BLaER1 (cell line): ENCODE results near the gene R3HCC1L.

Source experiments
- H3K27ac ChIP-seq: shearing (Covaris generic); formaldehyde crosslinking; 2 replicates; pipeline ENCODE4 v1.8.1; 2022
- H3K27me3 ChIP-seq: shearing (Covaris generic); formaldehyde crosslinking; 2 replicates; pipeline ENCODE4 v1.8.1; 2022
- H3K36me3 ChIP-seq: shearing (Covaris generic); formaldehyde crosslinking; 2 replicates; pipeline ENCODE4 v1.8.1; 2022
- H3K4me1 ChIP-seq: shearing (Covaris generic); formaldehyde crosslinking; 2 replicates; pipeline ENCODE4 v1.8.1; 2022
- H3K4me2 ChIP-seq: shearing (Covaris generic); formaldehyde crosslinking; 2 replicates; pipeline ENCODE4 v1.8.1; 2022
- H3K4me3 ChIP-seq: shearing (Covaris generic); formaldehyde crosslinking; 2 replicates; pipeline ENCODE4 v1.8.1; 2022
- H3K9ac ChIP-seq: shearing (Covaris generic); formaldehyde crosslinking; 2 replicates; pipeline ENCODE4 v1.8.1; 2022
- H3K9me3 ChIP-seq: shearing (Covaris generic); formaldehyde crosslinking; 2 replicates; pipeline ENCODE4 v1.8.1; 2022
- H4K20me1 ChIP-seq: shearing (Covaris generic); formaldehyde crosslinking; 2 replicates; pipeline ENCODE4 v1.8.1; 2022
- Cebpa-rat ChIP-seq: shearing (Covaris generic); IDR thresholded peaks from 2 replicates; pipeline ENCODE4 v1.8.1; 2022

R3HCC1L gene

GRCh38 chr10:98098247-98098646 lies 36.2 kb upstream of the R3HCC1L start:
- Histone ChIP-seq H3K36me3 (no peaks in the 10 kb centered on the region), H3K9me3 (no peaks in the 10 kb centered on the region), H3K27ac (no peak overlapping the region), H3K27me3 (no peaks in the 10 kb centered on the region), H4K20me1 (no peaks in the 10 kb centered on the region), H3K4me2 (no peak overlapping the region), H3K9ac (no peak overlapping the region), H3K4me1 (peaks cover 5% of the 10 kb centered on the region), H3K4me3 (no peak overlapping the region)
- no peak for TF ChIP-seq Cebpa-rat

- H3K9ac ChIP-seq, result no peak overlapping the region
- peak overlapping the region; percentile 6; the same call in 1 of the 2 replicates for H3K4me2 ChIP-seq
- no peak overlapping the region for H3K4me3 ChIP-seq
- H3K27ac ChIP-seq, result no peak overlapping the region
- no peaks in the 10 kb centered on the region for H3K27me3 ChIP-seq
- TF ChIP-seq Cebpa-rat, result no peak
- peaks cover 5% of the 10 kb centered on the region for H3K4me1 ChIP-seq
- no peaks in the 10 kb centered on the region for H3K36me3 ChIP-seq
- no peaks in the 10 kb centered on the region for H3K9me3 ChIP-seq
- H4K20me1 ChIP-seq, result no peaks in the 10 kb centered on the region
Observed at GRCh38 chr10:98100476-98100875, 34.0 kb upstream of the R3HCC1L start.

- Histone ChIP-seq H3K4me2 (no peak overlapping the region), H3K27me3 (no peaks in the 10 kb centered on the region), H3K9ac (no peak overlapping the region)
Observed at GRCh38 chr10:98101366-98101765, 33.1 kb upstream of the R3HCC1L start.

GRCh38 chr10:98104125-98104524 lies 30.3 kb upstream of the R3HCC1L start:
- Histone ChIP-seq H3K4me2 (no peak overlapping the region), H3K27me3 (no peaks in the 10 kb centered on the region), H3K9me3 (peaks cover 9% of the 10 kb centered on the region), H3K36me3 (no peaks in the 10 kb centered on the region), H4K20me1 (no peaks in the 10 kb centered on the region), H3K27ac (no peak overlapping the region), H3K4me1 (peaks cover 5% of the 10 kb centered on the region), H3K9ac (no peak overlapping the region), H3K4me3 (no peak overlapping the region)
- no peak for TF ChIP-seq Cebpa-rat

More at GRCh38 chr10:98101366-98101765, 33.1 kb upstream of the R3HCC1L start:
- H4K20me1 ChIP-seq, result no peaks in the 10 kb centered on the region
- H3K36me3 ChIP-seq, result no peaks in the 10 kb centered on the region
- H3K4me3 ChIP-seq, result no peak overlapping the region
- peaks cover 5% of the 10 kb centered on the region for H3K4me1 ChIP-seq
- H3K9me3 ChIP-seq, result peaks cover 3% of the 10 kb centered on the region
- TF ChIP-seq Cebpa-rat, result no peak
- H3K27ac ChIP-seq, result no peak overlapping the region

GRCh38 chr10:98106531-98106930 lies 27.9 kb upstream of the R3HCC1L start:
- H3K27ac ChIP-seq, result no peak overlapping the region
- H4K20me1 ChIP-seq, result no peaks in the 10 kb centered on the region
- H3K27me3 ChIP-seq, result no peaks in the 10 kb centered on the region
- no peak overlapping the region for H3K4me2 ChIP-seq
- no peak for TF ChIP-seq Cebpa-rat
- H3K9ac ChIP-seq, result no peak overlapping the region
- no peaks in the 10 kb centered on the region for H3K4me1 ChIP-seq
- peaks cover 9% of the 10 kb centered on the region for H3K9me3 ChIP-seq
- H3K4me3 ChIP-seq, result no peak overlapping the region
- no peaks in the 10 kb centered on the region for H3K36me3 ChIP-seq

- no peaks in the 10 kb centered on the region for H3K36me3 ChIP-seq
- H3K9me3 ChIP-seq, result peaks cover 9% of the 10 kb centered on the region
- no peak for TF ChIP-seq Cebpa-rat
- H3K4me3 ChIP-seq, result no peak overlapping the region
- H3K27me3 ChIP-seq, result no peaks in the 10 kb centered on the region
- no peak overlapping the region for H3K9ac ChIP-seq
- H3K27ac ChIP-seq, result no peak overlapping the region
- no peak overlapping the region for H3K4me2 ChIP-seq
- no peaks in the 10 kb centered on the region for H3K4me1 ChIP-seq
- no peaks in the 10 kb centered on the region for H4K20me1 ChIP-seq
Observed at GRCh38 chr10:98107644-98108430, 26.6 kb upstream of the R3HCC1L start.

GRCh38 chr10:98110356-98110755 lies 24.1 kb upstream of the R3HCC1L start:
- H3K27me3 ChIP-seq, result no peaks in the 10 kb centered on the region
- no peak overlapping the region for H3K27ac ChIP-seq

GRCh38 chr10:98115031-98115787 lies 19.2 kb upstream of the R3HCC1L start:
- TF ChIP-seq Cebpa-rat, result no peak
- H3K4me2 ChIP-seq, result peak overlapping the region; percentile 41
- H3K27ac ChIP-seq, result no peak overlapping the region
- no peak overlapping the region for H3K4me3 ChIP-seq
- no peaks in the 10 kb centered on the region for H3K36me3 ChIP-seq
- H3K27me3 ChIP-seq, result no peaks in the 10 kb centered on the region
- H3K9ac ChIP-seq, result no peak overlapping the region
- H3K4me1 ChIP-seq, result peaks cover 14% of the 10 kb centered on the region
- H4K20me1 ChIP-seq, result no peaks in the 10 kb centered on the region
- H3K9me3 ChIP-seq, result peaks cover 9% of the 10 kb centered on the region; the same call in 1 of the 2 replicates

More at GRCh38 chr10:98110356-98110755, 24.1 kb upstream of the R3HCC1L start:
- TF ChIP-seq Cebpa-rat, result no peak
- no peak overlapping the region for H3K4me3 ChIP-seq
- H4K20me1 ChIP-seq, result no peaks in the 10 kb centered on the region
- H3K9ac ChIP-seq, result no peak overlapping the region
- H3K36me3 ChIP-seq, result no peaks in the 10 kb centered on the region
- peaks cover 9% of the 10 kb centered on the region for H3K9me3 ChIP-seq
- H3K4me1 ChIP-seq, result peaks cover 11% of the 10 kb centered on the region
- H3K4me2 ChIP-seq, result no peak overlapping the region

GRCh38 chr10:98119891-98120290 lies 14.6 kb upstream of the R3HCC1L start:
- Histone ChIP-seq H3K9ac (no peak overlapping the region), H3K27me3 (no peaks in the 10 kb centered on the region), H3K4me1 (peaks cover 8% of the 10 kb centered on the region), H3K36me3 (no peaks in the 10 kb centered on the region), H3K4me2 (no peak overlapping the region), H3K9me3 (peaks cover 36% of the 10 kb centered on the region), H3K27ac (no peak overlapping the region), H4K20me1 (no peaks in the 10 kb centered on the region), H3K4me3 (no peak overlapping the region)
- TF ChIP-seq Cebpa-rat, result no peak

- peak overlapping the region; percentile 46; the same call in 1 of the 2 replicates for H3K27ac ChIP-seq
- no peaks in the 10 kb centered on the region for H3K27me3 ChIP-seq
- H3K9me3 ChIP-seq, result peaks cover 39% of the 10 kb centered on the region
- no peak for TF ChIP-seq Cebpa-rat
- no peaks in the 10 kb centered on the region for H3K36me3 ChIP-seq
- H3K4me3 ChIP-seq, result no peak overlapping the region
- H3K4me1 ChIP-seq, result peaks cover 15% of the 10 kb centered on the region
- H3K4me2 ChIP-seq, result peak overlapping the region; percentile 52
- H4K20me1 ChIP-seq, result no peaks in the 10 kb centered on the region
- no peak overlapping the region for H3K9ac ChIP-seq
Observed at GRCh38 chr10:98125940-98126631, 8.4 kb upstream of the R3HCC1L start.
